ENCODE measurements around the gene STRAP. TPM values are rescaled to one million over a fixed set of nuclear protein-coding genes. Genes with fewer than 3 reads are reported as not detected.

STRAP gene
- polyA plus RNA-seq (2013, experiment 1 of 2; ENCODE audit: insufficient read length) = 213 TPM
- polyA plus RNA-seq (2013, experiment 2 of 2; ENCODE audit: insufficient read length) = 179 TPM

DNA sequence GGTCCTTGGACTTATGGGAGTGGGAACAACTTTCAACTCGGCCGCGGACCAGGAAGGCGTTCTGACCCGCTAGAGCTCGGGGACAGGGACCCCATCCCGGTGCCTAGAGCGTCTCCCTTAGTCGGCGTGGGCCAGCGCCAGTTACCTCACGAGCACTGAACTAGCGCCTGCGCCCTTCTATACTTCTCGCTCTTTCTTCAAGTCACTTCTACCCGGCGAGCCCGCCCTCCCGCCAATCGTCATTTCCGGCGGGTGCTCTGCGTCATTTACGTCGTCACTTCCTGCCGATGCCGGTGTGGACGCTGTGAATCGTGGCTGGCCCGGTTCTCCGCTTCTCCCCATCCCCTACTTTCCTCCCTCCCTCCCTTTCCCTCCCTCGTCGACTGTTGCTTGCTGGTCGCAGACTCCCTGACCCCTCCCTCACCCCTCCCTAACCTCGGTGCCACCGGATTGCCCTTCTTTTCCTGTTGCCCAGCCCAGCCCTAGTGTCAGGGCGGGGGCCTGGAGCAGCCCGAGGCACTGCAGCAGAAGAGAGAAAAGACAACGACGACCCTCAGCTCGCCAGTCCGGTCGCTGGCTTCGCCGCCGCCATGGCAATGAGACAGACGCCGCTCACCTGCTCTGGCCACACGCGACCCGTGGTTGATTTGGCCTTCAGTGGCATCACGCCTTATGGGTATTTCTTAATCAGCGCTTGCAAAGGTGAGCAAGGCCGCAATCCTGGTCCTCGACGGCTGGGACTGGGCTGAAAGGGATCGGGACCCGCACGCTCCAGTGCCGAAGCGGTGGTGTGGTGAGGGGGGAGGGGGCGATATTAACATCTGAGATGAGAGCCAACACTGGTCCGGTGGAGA is at the start of gene STRAP:
Gene STRAP (plus strand): TSS at position 270 of the 854 bp plus-strand sequence. CDS start 321 bp downstream, at position 591.
- peak; percentile 97 for DNase-seq

GRCh38 chr12:15834575-15834974 is 47.6 kb upstream of the STRAP start:
- no peak for DNase-seq

GRCh38 chr12:15837141-15837790 is 44.9 kb upstream of the STRAP start:
- peak; percentile 84 for DNase-seq

DNA sequence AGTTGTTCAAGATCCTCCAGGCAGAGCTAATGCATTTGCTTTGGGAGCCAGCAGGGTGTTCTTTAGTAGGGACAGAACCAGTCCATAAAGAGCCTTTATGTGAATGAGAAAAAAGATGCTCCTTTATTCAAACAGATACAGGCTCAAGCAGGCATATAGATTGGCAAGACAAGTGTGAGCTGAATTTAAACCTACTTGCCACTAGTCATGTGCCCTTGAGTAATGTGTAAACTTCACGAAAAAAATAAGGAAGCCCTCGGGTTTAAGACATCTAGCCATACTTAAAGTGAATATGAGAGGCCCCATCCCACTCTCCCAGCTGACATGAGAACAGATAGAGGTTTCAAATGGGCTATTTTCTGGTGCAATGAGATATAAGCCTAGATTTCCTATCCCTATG is 43.1 kb upstream of the STRAP start:
- DNase-seq = no peak

- DNase-seq = no peak
Measured at GRCh38 chr12:15839682-15840081, 42.5 kb upstream of the STRAP start.

DNA sequence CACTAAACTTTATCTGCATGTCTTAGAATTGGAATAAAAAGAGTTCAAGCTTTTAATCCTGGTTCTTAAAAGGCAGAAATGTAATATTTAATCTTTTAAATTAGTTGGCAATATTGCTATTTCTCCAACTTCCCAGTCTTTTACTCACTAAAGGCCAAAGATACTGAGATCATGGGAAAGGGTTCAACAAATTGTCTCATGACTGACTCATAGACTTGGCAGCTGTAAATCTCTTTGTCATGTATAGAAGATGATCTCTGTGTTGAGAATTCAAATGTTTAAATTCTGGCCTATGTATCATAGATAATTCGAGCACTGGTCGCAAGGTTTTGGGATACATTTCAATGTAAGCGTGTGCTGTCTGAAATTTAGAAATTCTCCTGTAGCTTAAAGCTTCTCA is 40.1 kb upstream of the STRAP start:
- DNase-seq = peak; percentile 98

GRCh38 chr12:15846887-15847286 is 35.3 kb upstream of the STRAP start:
- DNase-seq = no peak

- DNase-seq = no peak
Measured at GRCh38 chr12:15848606-15849005, 33.6 kb upstream of the STRAP start.

- DNase-seq = no peak
Measured at GRCh38 chr12:15851045-15851620, 31.1 kb upstream of the STRAP start.

DNA sequence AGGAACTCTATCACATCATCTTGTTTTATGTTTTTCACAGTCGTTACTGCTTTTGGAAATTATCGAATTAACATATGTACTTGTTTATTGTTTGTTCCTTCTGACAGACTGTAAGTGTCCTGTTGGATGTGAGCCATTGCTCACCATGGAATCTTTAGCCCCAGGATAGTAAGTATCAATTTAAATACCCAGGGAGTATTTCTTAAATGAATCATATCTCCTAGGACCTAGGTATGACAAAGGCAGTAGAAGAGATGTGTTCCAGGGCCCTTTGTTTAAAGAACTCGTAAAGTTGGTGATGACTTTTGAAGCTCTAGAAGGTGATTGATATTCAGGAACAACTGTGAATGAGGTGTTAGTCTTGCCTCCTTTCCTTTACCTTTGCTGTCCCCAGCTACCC is 30.3 kb upstream of the STRAP start:
- no peak for DNase-seq

DNA sequence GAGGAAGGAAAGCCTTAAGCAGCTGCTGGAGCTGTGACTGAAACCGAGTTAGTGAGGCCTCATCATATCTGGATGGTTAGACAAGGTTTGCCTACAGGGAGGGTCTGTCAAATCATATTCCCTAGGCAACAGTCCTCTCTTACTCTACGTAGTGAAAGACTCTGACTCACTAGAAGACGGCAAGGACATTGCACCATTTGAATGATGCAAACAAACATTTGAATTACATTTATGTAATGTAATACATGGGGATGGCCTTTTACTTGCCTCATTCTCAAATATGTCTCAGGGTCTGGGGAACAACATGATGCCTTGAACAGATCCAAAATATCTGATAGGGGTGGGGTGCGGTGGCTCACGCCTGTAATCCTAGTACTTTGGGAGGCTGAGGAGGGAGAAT is 29.8 kb upstream of the STRAP start:
- DNase-seq = peak; percentile 62

DNA sequence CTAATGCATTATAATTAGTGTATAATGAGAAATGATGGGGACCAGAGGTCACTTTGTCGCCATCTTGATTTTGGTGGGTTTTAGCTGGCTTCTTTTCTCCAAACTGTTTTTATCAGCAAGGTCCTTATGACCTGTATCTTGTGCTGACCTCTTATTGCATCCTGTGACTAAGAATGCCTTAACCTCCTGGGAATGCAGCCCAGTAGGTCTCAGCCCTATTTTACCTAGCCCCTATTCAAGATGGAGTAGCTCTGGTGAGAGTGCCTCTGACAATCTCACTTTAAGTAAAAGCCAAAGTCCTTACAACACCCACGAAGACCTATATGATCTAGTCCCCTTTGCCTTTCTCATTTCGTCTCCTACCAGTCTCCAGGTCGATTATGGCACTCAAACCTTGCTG is 28.3 kb upstream of the STRAP start:
- no peak for DNase-seq

DNA sequence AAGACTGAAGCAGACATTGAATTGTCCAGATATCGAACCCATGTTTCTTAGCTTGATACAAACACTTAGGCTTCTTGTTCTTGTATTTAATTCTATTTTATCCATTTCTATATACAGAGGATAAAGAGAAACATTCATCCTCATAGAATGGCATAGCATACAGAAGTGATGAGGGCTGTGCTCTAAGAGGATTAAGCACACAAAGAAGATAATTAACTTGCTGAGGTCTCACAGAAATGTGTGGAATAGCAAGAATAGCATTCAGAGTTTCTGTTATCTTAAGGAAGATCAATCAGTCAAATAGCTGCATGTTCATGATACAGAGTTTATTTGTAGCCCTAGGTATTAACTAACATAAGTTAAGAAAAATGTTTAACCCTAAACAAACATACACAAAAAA is 27.3 kb upstream of the STRAP start:
- DNase-seq = no peak

- peak; percentile 61 for DNase-seq
Measured at GRCh38 chr12:15855646-15856045, 26.5 kb upstream of the STRAP start.

- peak; percentile 64 for DNase-seq
Measured at GRCh38 chr12:15856097-15856982, 25.8 kb upstream of the STRAP start.

GRCh38 chr12:15858353-15858752 is 23.8 kb upstream of the STRAP start:
- DNase-seq = no peak

GRCh38 chr12:15859116-15859515 is 23.1 kb upstream of the STRAP start:
- DNase-seq = no peak

DNA sequence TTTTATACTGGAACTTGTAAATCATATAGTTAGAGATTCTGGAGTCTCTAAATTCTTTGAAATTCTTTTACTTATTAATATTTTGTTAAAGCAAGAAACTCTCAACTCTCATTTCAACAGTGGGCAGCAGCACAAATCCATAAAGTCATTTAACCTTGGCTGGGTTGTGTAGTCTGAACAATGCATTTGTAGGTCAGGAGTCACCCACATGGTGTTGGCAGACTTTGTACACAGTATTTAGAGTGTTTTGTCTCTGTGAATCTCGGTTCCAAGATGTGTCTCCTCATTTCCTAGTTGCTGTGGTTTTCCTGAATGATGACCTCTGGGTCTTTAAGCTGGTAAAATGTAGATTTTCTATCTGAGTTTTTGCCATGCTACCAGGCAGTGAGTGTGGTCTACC is 20.8 kb upstream of the STRAP start:
- no peak for DNase-seq

GRCh38 chr12:15862840-15863239 is 19.3 kb upstream of the STRAP start:
- DNase-seq = no peak

- DNase-seq = no peak
Measured at GRCh38 chr12:15863372-15863771, 18.8 kb upstream of the STRAP start.

DNA sequence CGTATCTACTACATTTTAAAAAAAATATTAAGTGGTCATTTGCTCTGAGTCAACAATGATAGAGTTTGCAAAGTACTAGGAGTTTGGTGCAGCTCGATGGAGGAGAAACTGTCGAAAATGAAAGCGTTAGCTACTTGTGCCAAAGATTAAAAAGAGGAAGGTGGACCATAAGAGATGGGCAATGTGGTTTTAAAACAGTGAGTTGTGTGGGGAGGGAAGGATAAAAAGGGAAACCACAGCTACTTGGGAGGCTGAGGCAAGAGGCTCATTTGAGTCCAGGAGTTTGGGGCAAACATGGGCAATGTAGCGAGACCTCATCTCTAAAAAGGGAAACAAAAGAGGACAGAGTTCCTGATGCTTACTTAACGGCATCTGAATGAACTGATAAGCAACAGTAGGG is 18.2 kb upstream of the STRAP start:
- DNase-seq = no peak

- no peak for DNase-seq
Measured at GRCh38 chr12:15868186-15868585, 14.0 kb upstream of the STRAP start.

GRCh38 chr12:15873556-15873955 is 8.6 kb upstream of the STRAP start:
- no peak for DNase-seq
